Measurements from ENCODE around the gene PLXNB1. TPM values are rescaled to one million over a fixed set of nuclear protein-coding genes. Genes with fewer than 3 reads are reported as not detected.
"Not testable (repeated sequence)": the region's sequence is repeated elsewhere in the genome, so short reads cannot be mapped to it uniquely, and the experiment has no call there.

PLXNB1 gene, protein sequence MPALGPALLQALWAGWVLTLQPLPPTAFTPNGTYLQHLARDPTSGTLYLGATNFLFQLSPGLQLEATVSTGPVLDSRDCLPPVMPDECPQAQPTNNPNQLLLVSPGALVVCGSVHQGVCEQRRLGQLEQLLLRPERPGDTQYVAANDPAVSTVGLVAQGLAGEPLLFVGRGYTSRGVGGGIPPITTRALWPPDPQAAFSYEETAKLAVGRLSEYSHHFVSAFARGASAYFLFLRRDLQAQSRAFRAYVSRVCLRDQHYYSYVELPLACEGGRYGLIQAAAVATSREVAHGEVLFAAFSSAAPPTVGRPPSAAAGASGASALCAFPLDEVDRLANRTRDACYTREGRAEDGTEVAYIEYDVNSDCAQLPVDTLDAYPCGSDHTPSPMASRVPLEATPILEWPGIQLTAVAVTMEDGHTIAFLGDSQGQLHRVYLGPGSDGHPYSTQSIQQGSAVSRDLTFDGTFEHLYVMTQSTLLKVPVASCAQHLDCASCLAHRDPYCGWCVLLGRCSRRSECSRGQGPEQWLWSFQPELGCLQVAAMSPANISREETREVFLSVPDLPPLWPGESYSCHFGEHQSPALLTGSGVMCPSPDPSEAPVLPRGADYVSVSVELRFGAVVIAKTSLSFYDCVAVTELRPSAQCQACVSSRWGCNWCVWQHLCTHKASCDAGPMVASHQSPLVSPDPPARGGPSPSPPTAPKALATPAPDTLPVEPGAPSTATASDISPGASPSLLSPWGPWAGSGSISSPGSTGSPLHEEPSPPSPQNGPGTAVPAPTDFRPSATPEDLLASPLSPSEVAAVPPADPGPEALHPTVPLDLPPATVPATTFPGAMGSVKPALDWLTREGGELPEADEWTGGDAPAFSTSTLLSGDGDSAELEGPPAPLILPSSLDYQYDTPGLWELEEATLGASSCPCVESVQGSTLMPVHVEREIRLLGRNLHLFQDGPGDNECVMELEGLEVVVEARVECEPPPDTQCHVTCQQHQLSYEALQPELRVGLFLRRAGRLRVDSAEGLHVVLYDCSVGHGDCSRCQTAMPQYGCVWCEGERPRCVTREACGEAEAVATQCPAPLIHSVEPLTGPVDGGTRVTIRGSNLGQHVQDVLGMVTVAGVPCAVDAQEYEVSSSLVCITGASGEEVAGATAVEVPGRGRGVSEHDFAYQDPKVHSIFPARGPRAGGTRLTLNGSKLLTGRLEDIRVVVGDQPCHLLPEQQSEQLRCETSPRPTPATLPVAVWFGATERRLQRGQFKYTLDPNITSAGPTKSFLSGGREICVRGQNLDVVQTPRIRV (N-terminal part only)
- 21.5 and 23.4 TPM in 2 replicates for total RNA-seq (2014; rRNA removed)
- 8.8 TPM for polyA plus RNA-seq (2012)

GRCh38 chr3:48429960-48430707 is at the start of gene PLXNB1:
Gene PLXNB1, minus strand, starts transcription at chr3:48430086. Its CDS starts 5,475 bp downstream, at chr3:48424611.
- DNase-seq (ENCODE audit: low read depth) = no peak

DNA sequence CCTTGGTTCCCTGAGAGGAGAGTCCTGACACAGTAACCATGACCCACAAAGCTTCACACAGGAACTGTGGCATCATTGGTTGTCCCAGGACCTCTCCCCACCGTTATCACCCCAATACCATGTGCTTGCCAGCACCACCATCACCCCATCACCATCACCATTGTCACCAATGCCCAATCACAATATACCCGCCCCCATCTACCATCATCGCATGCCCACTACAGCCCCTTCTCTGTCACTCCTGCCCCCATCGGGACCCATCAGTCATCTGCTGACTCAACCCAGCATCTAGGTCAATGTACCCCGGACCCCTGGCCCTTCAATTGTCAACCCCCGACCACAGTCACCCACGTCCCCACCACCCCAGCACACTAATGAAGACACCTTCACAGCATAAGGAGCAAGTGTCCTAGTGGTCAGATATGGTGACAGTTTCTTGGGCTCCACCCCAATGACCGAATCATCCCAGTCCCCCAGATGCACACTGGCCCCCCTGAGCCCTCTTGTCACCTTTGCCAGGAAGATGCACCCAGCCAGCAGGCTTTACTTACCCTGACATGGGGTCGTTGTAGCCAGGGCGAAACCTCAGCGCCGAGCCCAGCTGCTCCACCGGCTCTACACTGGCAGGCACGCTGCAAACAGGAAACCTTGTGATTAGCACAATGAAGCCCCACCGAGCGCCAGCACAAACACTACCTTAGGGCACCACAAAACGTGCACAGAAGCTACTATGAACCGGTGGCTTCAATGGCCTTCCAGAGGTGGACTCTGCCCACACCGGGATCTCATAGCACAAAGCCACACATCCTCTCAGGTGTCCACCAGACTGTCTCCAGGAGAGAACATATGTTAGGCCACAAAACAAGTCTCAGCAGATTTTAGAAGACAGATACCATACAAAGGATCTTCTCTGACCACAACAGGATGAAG is 49.0 kb upstream of the PLXNB1 start:
- DNase-seq (ENCODE audit: low read depth) = no peak

DNA sequence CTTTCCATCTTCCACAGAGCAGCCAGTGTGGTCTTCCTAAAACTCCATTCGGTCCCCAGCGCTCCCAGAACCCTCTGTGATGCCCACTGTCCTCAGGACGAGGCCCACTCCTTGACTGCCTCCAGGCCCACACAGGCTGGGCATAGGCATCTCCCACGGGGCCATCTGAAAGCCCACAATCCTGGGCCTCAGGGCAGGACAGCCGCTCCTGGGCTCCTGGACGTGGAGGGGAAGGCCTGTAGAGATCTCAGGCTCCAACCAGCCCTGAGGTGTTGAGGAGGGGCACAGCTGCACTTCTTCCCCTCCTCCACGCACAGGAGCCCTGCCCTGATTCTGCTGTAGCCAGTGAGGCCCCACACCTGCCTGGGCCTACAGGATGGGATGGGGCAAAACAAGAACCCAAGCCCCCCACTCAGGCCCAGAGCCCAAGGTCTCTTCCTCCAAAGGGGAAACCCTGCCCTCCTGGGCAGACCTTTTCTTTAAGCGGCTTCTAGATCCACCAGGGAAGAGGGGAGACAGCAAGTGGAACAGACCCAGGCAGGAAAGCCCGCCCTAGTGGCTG is 48.2 kb upstream of the PLXNB1 start:
- DNase-seq (ENCODE audit: low read depth) = no peak

GRCh38 chr3:48476426-48477053 is 46.7 kb upstream of the PLXNB1 start:
- no peak for DNase-seq (ENCODE audit: low read depth)

DNA sequence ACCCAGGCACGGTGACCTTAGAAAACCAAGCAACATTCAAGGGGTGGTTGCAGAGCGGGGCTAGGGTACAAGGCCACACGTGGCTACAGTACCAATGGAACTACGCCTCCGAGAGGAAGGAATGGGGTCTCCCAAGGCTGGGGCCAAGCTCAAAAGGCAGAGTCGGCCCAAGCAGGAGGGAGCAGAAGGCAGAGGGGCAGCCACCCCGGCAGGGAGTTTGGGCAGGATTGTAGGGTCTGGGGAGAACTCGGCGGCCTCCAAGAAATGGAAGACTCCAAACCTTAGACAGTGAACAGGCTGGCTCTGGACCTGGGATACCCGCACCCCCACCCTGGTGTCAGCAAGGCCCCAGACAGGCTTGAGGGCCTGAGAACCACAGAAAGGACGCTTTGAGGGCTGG is 45.3 kb upstream of the PLXNB1 start:
- no peak for DNase-seq (ENCODE audit: low read depth)

DNA sequence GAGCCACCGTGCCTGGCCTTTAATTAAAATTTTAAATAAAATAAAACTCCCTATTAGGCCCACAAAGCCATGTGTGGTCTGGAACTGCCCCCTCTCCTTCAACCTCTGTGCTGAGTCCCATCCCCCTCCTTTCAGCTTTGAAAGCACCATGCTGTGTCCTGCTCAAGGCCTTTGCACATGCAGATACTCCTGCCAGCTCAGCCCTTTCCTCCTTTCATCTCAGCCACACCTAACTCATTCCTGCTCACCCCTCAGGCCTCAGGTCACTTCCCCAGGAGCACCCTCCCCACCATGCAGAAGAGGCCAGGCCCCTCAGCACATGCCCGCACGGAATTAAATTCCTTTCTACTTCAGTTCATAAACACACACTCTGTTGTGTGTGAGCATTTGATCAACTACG is 44.7 kb upstream of the PLXNB1 start:
- no peak for DNase-seq (ENCODE audit: low read depth)

- not testable (repeated sequence) for DNase-seq (ENCODE audit: low read depth)
These were observed 44.1 kb upstream of the PLXNB1 start for GRCh38 chr3:48474031-48474430.

DNA sequence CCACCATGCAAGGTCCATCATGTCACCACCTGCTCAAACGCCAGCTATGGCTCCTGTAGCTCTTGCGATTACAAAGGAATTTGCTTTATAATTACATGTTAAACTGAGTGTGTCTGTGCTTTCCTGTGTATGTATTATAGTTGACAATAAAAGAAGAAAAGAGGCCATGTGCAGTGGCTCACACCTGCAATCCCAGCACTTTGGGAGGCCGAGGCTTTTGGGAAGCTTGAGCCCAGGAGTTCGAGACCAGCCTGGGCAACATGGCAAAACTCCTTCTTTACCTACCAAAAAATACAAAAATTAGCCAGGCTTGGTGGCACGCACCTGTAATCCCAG is 43.7 kb upstream of the PLXNB1 start:
- DNase-seq (ENCODE audit: low read depth) = no peak

GRCh38 chr3:48472923-48473616 is 43.2 kb upstream of the PLXNB1 start:
- peak; percentile 91 for DNase-seq (ENCODE audit: low read depth)

GRCh38 chr3:48472673-48472922 is 42.7 kb upstream of the PLXNB1 start:
- no peak for DNase-seq (ENCODE audit: low read depth)

- no peak for DNase-seq (ENCODE audit: low read depth)
These were observed 40.4 kb upstream of the PLXNB1 start for GRCh38 chr3:48470286-48470685.

GRCh38 chr3:48469046-48469915 is 39.4 kb upstream of the PLXNB1 start:
- no peak for DNase-seq (ENCODE audit: low read depth)

GRCh38 chr3:48468329-48468731 is 38.4 kb upstream of the PLXNB1 start:
- no peak for DNase-seq (ENCODE audit: low read depth)

DNA sequence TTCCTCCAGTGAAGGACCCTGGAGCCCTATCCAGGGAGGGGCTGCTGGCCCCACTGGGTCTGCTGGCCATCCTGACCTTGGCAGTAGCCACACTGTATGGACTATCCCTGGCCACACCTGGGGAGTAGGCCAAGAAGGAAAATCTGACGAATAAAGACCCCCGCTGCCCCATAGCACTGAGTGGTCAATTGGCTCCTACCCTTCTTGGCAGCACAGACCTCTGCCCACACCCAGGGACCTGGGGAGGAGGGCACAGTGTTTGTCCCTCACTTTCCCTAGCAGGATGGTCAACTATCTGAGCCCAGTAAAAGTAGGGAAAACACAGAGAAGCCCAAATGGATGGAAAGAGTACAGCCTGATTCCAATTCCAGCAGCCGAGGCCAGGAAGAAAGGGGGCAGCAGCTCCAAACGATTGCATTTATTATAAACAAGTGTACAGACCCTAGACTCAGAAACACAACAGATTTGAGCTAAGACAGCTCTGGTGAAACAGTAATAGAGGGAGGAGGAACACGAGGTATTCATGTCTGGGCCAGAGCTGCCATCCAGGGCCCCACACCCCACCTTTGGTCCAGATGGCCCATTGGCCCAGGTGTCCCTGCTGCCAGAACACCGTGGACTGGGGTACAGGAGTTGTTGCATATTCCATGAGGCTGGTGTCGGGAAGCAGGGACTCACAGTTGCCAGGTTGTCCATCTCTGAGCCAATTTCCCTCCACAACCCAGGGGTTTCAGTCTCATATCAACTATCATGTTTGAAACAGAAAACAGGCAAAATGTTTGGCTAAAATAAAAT is 37.8 kb upstream of the PLXNB1 start:
- no peak for DNase-seq (ENCODE audit: low read depth)

GRCh38 chr3:48467110-48467454 is 37.2 kb upstream of the PLXNB1 start:
- no peak for DNase-seq (ENCODE audit: low read depth)

- DNase-seq (ENCODE audit: low read depth) = peak; percentile 25
These were observed 36.7 kb upstream of the PLXNB1 start for GRCh38 chr3:48466386-48467109.

Data from LHCN-M2 (cell line).